ENCODE measurements around the gene BUB1. TPM values are rescaled to one million over a fixed set of nuclear protein-coding genes. Genes with fewer than 3 reads are reported as not detected.

BUB1 gene
- total RNA-seq, 1 experiment from 2014 or later = 80.2 TPM

GRCh38 chr2:110638952-110639695 is 38.7 kb downstream of the BUB1 start:
- H3K9ac ChIP-seq (ENCODE audit: low read length) = no peak overlapping the region
- POLR2A ChIA-PET = no interaction called here
- peaks cover 25% of the 10 kb centered on the region for H3K79me2 ChIP-seq (ENCODE audit: insufficient read depth, low read length)
- CTCF ChIA-PET = no interaction called here
- TF ChIP-seq ZFX (IDR thresholded peaks at IDR 0.05) (no peak), MAX (IDR thresholded peaks at IDR 0.05) (no peak), ATF3 (IDR thresholded peaks at IDR 0.05) (no peak), CTCF (IDR thresholded peaks at IDR 0.05 in 2 of 3, conservative IDR thresholded peaks at IDR 0.05 in 1 of 3; ENCODE audit: borderline replicate concordance in 1 of 3, insufficient read depth in 1 of 3, low read depth in 2 of 3, low read length in 2 of 3) (no peak), CEBPB (IDR thresholded peaks at IDR 0.05; ENCODE audit: low read depth) (no peak), TCF7L2 (IDR thresholded peaks at IDR 0.05; ENCODE audit: borderline replicate concordance, extremely low read depth, insufficient read depth, insufficient read length) (no peak), EZH2phosphoT487 (IDR thresholded peaks at IDR 0.05; ENCODE audit: borderline replicate concordance) (no peak)
- no peak for DNase-seq (ENCODE audit: low read depth, low spot score)
- no peak for ATAC-seq
- no peak overlapping the region for H3K4me3 ChIP-seq (replicated peaks in 1 of 2; ENCODE audit: low read depth in 1 of 2, low read length in 2 of 2)
- no peak overlapping the region for H2AFZ ChIP-seq (ENCODE audit: low read depth, low read length, poor library complexity, severe bottlenecking)
- H3K4me2 ChIP-seq (ENCODE audit: low read length) = no peak overlapping the region
- no peaks in the 10 kb centered on the region for H3K9me2 ChIP-seq (ENCODE audit: insufficient read depth)
- RAD21 ChIA-PET (ENCODE audit: low non-redundant PET in 1 of 2, low total read pairs in 2 of 2, uncharacterized antibody in 2 of 2, unreplicated experiment in 2 of 2) = no interaction called here
- no TSS peak for BruUV-seq (replicated peaks)
- H3K27ac ChIP-seq (ENCODE audit: low read depth, low read length) = no peak overlapping the region
- no peaks in the 10 kb centered on the region for H3K4me1 ChIP-seq (ENCODE audit: control insufficient read depth in 1 of 2, insufficient read depth in 2 of 2, low read length in 2 of 2)
- H3K9me3 ChIP-seq (ENCODE audit: control insufficient read depth in 1 of 2, insufficient read depth in 1 of 2, low read depth in 1 of 2, low read length in 2 of 2) = no peaks in the 10 kb centered on the region
- H3K27me3 ChIP-seq (ENCODE audit: insufficient read depth, low read length) = no peaks in the 10 kb centered on the region
- intact Hi-C loops (cut with micrococcal nuclease) = no loop called here
- H3K36me3 ChIP-seq (ENCODE audit: control insufficient read depth in 1 of 2, insufficient read depth in 2 of 2, low read length in 2 of 2) = peaks cover 39 to 63% of the 10 kb centered on the region in 2 experiments
- no peaks in the 10 kb centered on the region for H4K20me1 ChIP-seq (ENCODE audit: insufficient read depth)
